GM23338 (cell line): ENCODE measurements around the gene HOXC5.

ENCODE experiments used
- CREB1 ChIP-seq: fragments of 250-450 bp; sonication (Bioruptor Pico); IDR thresholded peaks from 2 replicates; pipeline ENCODE4 v1.5.0; 2020; ENCODE audit warnings: low read depth, mild to moderate bottlenecking, moderate library complexity
- EZH2 ChIP-seq: fragments of 200-600 bp; sonication (generic); IDR thresholded peaks from one replicate; pipeline ENCODE4 v1.8.0; 2017; ENCODE audit warnings: antibody characterized with exemption, mild to moderate bottlenecking, low read depth; ENCODE audit not compliant: unreplicated experiment
- EZH2phosphoT487 ChIP-seq: fragments of 200-600 bp; sonication (generic); IDR thresholded peaks from one replicate; pipeline ENCODE4 v1.8.1; 2018; ENCODE audit warnings: antibody characterized with exemption; ENCODE audit not compliant: unreplicated experiment
- JUNB ChIP-seq: IDR thresholded peaks from one replicate; pipeline ENCODE4 v1.6.1; 2016; ENCODE audit warnings: antibody characterized with exemption; ENCODE audit not compliant: unreplicated experiment
- TF ChIP-seq, protein P1 (sequence below), 2 experiments: fragments of 200-600 bp in 1 of 2; sonication (generic) in 1 of 2; conservative IDR thresholded peaks; 2 replicates each; pipeline versions ENCODE4 v1.5.1 to v1.6.1; 2016 to 2017; ENCODE audit warnings: antibody characterized with exemption in 2 of 2, low read depth in 2 of 2, mild to moderate bottlenecking in 2 of 2, moderate library complexity in 1 of 2

DNA sequence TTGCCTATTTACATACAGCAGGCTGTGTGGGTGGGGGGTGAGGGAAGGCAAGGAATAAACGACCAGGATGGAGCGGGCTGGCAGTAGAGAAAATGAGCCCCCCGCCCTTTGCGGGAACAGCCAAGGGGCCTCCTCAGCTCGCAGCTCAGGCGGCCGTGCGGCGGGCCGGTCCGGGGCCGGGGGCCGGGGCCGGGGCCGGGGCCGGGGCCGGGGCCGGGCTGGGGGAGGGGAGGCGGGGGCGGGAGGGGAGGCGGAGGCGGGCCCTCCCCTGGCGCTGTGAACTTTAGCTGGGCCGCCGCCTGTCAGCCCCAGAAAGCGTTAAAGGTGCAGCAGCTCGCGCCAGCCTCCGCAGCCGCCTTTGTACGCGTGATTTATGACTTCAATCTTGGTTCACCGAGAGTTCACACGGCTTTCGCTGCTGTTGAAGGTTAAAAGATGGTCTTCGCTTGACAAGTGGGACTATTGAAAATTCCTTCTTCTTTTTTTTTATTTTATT is 49.6 kb downstream of the HOXC5 start:
- TF ChIP-seq, protein P1, sequence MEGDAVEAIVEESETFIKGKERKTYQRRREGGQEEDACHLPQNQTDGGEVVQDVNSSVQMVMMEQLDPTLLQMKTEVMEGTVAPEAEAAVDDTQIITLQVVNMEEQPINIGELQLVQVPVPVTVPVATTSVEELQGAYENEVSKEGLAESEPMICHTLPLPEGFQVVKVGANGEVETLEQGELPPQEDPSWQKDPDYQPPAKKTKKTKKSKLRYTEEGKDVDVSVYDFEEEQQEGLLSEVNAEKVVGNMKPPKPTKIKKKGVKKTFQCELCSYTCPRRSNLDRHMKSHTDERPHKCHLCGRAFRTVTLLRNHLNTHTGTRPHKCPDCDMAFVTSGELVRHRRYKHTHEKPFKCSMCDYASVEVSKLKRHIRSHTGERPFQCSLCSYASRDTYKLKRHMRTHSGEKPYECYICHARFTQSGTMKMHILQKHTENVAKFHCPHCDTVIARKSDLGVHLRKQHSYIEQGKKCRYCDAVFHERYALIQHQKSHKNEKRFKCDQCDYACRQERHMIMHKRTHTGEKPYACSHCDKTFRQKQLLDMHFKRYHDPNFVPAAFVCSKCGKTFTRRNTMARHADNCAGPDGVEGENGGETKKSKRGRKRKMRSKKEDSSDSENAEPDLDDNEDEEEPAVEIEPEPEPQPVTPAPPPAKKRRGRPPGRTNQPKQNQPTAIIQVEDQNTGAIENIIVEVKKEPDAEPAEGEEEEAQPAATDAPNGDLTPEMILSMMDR (conservative IDR thresholded peaks at IDR 0.05; ENCODE audit: low read depth in 2 of 2), result no peak
- TF ChIP-seq EZH2, result no peak
- no peak for TF ChIP-seq CREB1 (CRISPR knock-in tag)
- no peak for TF ChIP-seq EZH2phosphoT487
- no peak for TF ChIP-seq JUNB
